Measurements from ENCODE around the gene LLGL2.
"Not testable (repeated sequence)": the region's sequence is repeated elsewhere in the genome, so short reads cannot be mapped to it uniquely, and the experiment has no call there.

Gene LLGL2, protein sequence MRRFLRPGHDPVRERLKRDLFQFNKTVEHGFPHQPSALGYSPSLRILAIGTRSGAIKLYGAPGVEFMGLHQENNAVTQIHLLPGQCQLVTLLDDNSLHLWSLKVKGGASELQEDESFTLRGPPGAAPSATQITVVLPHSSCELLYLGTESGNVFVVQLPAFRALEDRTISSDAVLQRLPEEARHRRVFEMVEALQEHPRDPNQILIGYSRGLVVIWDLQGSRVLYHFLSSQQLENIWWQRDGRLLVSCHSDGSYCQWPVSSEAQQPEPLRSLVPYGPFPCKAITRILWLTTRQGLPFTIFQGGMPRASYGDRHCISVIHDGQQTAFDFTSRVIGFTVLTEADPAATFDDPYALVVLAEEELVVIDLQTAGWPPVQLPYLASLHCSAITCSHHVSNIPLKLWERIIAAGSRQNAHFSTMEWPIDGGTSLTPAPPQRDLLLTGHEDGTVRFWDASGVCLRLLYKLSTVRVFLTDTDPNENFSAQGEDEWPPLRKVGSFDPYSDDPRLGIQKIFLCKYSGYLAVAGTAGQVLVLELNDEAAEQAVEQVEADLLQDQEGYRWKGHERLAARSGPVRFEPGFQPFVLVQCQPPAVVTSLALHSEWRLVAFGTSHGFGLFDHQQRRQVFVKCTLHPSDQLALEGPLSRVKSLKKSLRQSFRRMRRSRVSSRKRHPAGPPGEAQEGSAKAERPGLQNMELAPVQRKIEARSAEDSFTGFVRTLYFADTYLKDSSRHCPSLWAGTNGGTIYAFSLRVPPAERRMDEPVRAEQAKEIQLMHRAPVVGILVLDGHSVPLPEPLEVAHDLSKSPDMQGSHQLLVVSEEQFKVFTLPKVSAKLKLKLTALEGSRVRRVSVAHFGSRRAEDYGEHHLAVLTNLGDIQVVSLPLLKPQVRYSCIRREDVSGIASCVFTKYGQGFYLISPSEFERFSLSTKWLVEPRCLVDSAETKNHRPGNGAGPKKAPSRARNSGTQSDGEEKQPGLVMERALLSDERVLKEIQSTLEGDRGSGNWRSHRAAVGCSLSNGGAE

GRCh38 chr17:75524970-75525805, at the start of gene LLGL2:
Gene LLGL2, plus strand, starts transcription at chr17:75525697. Its CDS starts 17,730 bp downstream, at chr17:75543427.
- DNase-seq (ENCODE audit: low read depth), result no peak

- no peak for DNase-seq (ENCODE audit: low read depth)
These were observed 49.6 kb upstream of the LLGL2 start for GRCh38 chr17:75475851-75476250.

DNA sequence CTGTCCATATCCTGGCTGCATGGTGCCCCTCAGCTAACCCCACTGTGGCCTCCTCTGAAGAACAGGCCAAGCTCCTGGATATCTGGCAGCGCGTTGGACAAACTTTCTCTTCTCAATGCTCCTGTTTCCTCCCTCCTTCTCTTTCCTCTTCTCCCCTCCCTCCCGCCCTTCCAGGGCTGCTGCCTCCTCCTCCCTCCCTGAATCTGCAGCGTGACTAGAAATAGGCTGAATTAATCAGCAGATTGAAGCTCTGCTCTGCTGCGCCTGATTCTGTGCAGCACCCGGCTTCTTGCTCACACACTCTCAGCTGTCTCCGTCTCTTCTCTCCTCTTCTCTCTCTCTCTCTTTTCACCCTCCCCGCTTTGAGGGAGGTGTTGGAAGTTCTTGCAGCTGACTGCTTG, 49.2 kb upstream of the LLGL2 start:
- no peak for DNase-seq (ENCODE audit: low read depth)

DNA sequence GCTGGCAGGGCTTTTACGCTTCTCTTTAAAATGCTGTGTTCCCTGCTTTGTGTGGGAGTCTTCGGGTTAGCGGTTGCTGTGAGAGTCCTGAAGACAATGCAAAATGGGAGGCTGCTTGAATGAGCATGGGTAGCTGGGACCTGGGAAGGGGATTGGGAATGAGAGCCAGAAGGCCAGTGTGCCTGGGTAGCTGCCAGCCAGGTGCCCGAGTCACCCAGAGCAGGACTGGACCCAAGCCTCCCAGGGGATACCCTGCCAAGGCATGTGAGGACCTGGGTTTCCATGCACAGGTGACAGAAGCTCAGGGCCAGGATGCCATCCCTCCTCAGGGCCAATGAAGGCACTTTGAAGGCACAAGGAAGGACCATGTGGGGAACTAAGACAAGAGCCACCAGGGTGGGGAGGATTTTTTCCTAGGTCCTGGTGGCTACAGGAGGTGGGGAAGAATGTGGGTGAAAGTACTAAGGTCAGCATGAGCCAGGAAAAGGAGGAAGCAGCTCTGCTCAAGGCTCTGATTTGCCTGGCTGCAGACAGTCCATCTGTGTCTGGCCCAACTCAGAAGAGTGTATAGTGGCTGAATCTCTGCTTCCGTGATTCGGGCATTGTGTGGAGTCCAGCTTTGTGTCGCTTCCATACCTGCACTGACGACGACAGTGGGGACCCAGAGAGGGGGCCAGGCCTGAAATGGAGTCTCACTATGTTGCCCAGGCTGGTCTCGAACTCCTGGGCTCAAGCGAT, 48.6 kb upstream of the LLGL2 start:
- no peak for DNase-seq (ENCODE audit: low read depth)

DNA sequence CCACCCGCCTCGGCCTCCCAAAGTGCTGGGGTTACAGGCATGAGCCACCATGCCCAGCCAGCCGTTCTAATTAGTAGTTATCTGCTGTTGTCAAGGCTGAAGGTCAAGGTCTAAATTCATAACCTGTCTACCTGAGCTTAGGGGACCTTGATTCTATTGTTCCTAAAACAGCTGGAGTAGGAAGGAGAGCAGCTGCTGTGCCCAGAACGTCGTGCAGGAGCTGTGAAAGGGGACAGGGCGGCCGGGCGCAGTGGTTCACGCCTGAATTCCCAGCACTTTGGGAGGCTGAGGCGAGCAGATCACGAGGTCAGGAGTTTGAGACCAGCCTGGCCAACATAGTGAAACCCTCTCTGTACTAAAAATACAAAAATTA, 48.0 kb upstream of the LLGL2 start:
- not testable (repeated sequence) for DNase-seq (ENCODE audit: low read depth)

GRCh38 chr17:75478508-75478907, 47.0 kb upstream of the LLGL2 start:
- no peak for DNase-seq (ENCODE audit: low read depth)

- DNase-seq (ENCODE audit: low read depth), result no peak
These were observed 45.2 kb upstream of the LLGL2 start for GRCh38 chr17:75480281-75480680.

GRCh38 chr17:75481194-75482068, 44.1 kb upstream of the LLGL2 start:
- DNase-seq (ENCODE audit: low read depth), result no peak

DNA sequence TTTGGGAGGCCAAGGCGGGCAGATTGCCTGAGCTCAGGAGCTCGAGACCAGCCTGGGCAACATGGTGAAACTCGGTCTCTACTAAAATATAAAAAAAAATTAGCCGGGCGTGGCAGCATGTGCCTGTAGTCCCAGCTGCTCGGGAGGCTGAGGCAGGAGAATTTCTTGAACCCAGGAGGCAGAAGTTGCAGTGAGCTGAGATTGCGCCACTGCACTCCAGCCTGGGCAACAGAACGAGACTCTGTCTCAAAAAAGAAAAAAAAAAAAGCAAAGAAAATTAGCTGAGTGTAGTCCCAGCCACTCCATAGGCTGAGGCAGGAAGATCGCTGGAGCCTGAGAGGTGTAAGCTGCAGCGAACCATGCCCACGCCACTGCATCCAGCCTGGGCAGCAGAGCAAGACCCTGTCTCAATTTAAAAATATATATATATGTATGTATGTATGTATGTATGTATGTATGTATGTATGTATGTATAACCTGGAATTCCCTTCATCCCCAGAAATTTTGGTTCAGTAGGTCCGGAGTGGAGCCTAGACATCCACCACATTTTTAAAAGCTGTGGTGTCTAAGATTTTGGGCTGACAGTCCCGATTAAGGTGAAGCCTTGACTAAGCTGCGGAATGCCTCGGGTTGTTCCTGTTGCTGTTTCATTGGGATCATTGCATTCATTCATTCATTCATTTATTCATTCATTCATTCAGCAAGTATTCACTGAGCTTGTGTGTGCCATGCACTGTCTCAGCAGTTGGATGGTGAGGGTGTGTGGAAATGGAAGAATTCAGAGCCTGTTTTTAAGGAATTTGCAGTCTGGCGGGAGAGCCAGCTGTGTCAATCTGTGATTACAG, 43.2 kb upstream of the LLGL2 start:
- no peak for DNase-seq (ENCODE audit: low read depth)

GRCh38 chr17:75485688-75486087, 39.8 kb upstream of the LLGL2 start:
- DNase-seq (ENCODE audit: low read depth), result no peak

DNA sequence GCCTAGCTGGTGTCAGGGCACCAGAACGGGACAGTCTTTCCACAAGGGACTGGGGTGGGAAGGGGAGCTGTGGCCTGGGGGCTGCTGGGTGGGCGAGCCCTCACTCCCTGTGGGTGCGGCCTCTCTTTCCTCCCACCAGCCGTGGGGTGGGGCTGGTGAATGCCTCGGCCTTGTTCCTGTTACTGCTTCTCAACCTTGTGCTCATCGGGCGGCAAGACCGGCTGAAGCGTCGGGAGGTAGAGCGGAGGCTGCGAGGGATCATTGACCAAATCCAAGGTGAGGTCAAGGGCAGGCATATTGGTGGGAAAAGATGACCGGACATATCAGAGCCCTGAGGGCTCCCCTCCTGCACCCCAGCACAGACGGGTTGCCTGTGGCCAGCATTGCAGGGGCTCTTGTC, 39.3 kb upstream of the LLGL2 start:
- no peak for DNase-seq (ENCODE audit: low read depth)

DNA sequence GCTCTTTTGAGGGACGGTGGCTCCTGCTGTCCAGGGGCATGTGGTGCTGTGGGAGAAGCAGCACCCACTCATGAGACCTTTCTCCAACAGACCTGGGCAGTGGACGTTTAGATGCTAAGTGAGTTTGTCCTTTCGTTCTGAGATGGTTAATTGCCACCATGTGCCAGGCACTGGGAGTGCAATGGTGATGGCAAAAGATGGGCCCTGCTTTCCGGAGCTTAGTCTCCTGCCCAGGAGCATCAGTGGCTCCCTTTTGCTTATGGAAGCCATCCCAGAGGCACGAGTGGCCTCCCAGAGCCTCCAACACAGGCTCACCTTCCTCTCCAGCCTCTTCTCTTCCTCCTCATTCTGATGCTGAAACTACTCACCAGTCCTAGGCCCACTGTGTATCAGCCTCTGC, 38.5 kb upstream of the LLGL2 start:
- DNase-seq (ENCODE audit: low read depth), result no peak

DNA sequence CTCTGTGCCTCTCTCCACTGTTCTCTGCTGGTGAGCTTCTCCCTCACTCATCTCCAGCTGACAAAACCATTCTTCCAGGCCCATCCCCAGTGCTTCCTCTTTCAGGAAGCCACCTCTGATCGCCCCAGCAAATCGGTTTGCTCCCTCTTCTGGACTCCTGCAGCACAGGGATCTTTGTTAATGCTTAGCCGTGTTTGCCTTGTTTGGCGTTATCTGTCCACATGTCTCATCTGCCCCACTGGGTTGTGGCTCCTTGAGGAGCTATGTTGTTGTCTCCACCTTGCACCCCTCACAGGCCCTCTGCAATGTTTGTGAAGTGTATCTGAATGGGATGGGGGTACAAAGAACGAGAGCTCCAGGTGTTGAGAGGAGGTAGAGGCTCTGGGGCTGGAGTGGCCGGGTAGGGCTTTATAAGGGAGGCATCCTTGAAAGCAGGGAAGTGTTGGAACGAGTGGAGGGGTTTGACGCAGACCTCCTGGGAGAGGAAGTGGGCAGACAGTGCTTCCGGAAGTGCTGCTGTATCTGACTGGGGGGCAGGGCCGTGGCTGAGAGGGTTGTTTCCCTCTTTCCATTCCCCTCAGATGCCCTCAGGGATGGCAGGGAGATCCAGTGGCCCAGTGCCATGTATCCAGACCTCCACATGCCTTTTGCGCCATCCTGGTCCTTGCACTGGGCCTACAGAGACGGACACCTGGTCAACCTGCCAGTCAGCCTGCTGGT, 38.0 kb upstream of the LLGL2 start:
- no peak for DNase-seq (ENCODE audit: low read depth)

GRCh38 chr17:75488693-75489510, 36.6 kb upstream of the LLGL2 start:
- no peak for DNase-seq (ENCODE audit: low read depth)

DNA sequence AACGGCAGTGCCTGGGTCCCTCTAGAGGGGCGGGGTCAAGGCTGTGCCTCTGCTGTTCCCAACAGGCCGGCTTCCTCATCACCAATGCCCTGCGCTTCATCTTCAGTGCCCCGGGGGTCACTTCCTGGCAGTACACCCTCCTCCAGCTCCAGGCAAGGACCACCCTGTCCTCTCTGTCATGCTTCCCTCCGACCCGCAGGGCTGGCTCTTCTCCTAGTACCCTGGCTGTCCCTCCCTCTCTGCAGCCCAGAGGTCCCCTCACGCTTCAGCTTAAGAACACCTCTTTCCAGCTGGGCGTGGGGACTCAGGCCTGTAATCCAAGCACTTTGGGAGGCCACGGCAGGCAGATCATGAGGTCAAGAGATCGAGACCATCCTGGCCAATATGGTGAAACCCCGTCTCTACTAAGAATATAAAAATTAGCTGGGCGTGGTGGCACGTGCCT, 36.0 kb upstream of the LLGL2 start:
- no peak for DNase-seq (ENCODE audit: low read depth)

DNA sequence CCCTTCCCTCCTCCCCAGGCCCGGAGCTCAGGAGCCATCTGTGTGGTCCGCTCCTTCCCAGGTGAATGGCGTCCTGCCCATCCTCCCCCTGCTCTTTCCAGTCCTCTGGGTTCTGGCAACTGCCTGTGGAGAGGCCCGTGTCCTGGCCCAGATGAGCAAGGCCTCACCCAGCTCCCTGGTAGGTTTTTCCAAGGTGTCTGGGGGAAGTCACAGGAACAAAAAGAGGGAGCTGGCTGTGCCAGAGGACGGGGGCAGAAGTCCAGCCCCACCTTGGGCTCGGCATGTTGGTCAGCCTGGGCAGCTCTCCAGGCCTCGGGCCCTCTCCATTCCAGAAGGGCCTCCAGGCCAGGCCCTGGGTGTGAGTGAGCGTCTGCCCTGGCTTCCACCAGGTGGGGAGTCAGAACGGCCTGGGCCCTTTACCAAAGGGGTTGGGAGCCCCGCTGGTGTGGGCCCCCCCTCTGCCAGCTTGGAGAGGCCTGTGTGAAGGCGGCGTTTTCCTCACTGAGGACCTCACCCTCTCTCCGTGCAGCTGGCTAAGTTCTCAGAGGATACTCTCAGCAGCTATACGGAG, 35.2 kb upstream of the LLGL2 start:
- no peak for DNase-seq (ENCODE audit: low read depth)

- DNase-seq (ENCODE audit: low read depth), result no peak
These were observed 34.4 kb upstream of the LLGL2 start for GRCh38 chr17:75490953-75491649.
